Loucy (cell line): Measurements from ENCODE around the gene GIPC2.

ENCODE experiments used
- EZH2phosphoT487 ChIP-seq: fragments of 200-600 bp; IDR thresholded peaks from 2 replicates; pipeline ENCODE4 v1.6.1; 2018; ENCODE audit warnings: antibody characterized with exemption, mild to moderate bottlenecking, moderate library complexity, borderline replicate concordance
- TF ChIP-seq, protein P1 (sequence below): fragments of 200-600 bp; sonication (generic); conservative IDR thresholded peaks from 2 replicates; pipeline ENCODE4 v1.5.1; 2014; ENCODE audit warnings: mild to moderate bottlenecking, antibody characterized with exemption, low read length

DNA sequence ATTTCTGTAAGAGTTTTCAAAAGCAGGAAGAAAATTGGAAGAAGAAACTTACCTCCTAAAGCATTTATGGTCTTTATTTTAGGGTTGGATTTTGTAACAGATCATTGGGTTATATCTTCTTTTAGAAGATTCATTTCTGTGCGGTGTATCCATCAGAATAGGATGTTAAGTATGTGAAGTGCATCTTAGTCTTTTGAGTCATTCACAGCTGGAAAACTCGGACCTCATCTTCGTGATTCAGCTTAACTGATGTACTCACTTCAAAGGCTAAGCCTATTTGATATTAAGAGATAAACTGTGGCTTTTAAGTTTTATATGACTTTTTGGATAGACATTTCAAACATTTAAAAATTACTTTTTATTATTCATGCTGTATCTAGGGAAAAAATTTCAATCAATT lies 56.3 kb downstream of the GIPC2 start:
- TF ChIP-seq, protein P1, sequence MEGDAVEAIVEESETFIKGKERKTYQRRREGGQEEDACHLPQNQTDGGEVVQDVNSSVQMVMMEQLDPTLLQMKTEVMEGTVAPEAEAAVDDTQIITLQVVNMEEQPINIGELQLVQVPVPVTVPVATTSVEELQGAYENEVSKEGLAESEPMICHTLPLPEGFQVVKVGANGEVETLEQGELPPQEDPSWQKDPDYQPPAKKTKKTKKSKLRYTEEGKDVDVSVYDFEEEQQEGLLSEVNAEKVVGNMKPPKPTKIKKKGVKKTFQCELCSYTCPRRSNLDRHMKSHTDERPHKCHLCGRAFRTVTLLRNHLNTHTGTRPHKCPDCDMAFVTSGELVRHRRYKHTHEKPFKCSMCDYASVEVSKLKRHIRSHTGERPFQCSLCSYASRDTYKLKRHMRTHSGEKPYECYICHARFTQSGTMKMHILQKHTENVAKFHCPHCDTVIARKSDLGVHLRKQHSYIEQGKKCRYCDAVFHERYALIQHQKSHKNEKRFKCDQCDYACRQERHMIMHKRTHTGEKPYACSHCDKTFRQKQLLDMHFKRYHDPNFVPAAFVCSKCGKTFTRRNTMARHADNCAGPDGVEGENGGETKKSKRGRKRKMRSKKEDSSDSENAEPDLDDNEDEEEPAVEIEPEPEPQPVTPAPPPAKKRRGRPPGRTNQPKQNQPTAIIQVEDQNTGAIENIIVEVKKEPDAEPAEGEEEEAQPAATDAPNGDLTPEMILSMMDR: no peak
- no peak for TF ChIP-seq EZH2phosphoT487
